Measurements from ENCODE around the gene PLEKHH1. TPM values are rescaled to one million over a fixed set of nuclear protein-coding genes. Genes with fewer than 3 reads are reported as not detected.
A peak's percentile ranks its signal among the peaks of the same experiment; 100 is the strongest.

Gene PLEKHH1
- total and polyA plus RNA-seq, 9 of the 15 experiments (the other 6 are each of a cell fraction or from before 2014, with no cell fraction given), result 0.76 to 5.9 (median 2.9) TPM

GRCh38 chr14:67526676-67527459 lies 6.2 kb upstream of the PLEKHH1 start:
- Histone ChIP-seq H3K9me3 (replicated peaks; ENCODE audit: control insufficient read depth, insufficient read depth, low read depth, low read length) (no peaks in the 10 kb centered on the region), H3K4me1 (replicated peaks in 1 of 2; ENCODE audit: control insufficient read depth in 2 of 2, insufficient read depth in 2 of 2, low read length in 2 of 2) (no peaks in the 10 kb centered on the region; a peak in 1 of 5 replicates), H3K9me1 (ENCODE audit: control insufficient read depth, insufficient read depth, low read length) (no peaks in the 10 kb centered on the region), H3K27me3 (ENCODE audit: control insufficient read depth in 2 of 2, insufficient read depth in 2 of 2, low read length in 2 of 2) (peaks cover 6 to 21% of the 10 kb centered on the region in 2 experiments; a peak in 3 of 5 replicates), H3K79me2 (ENCODE audit: control insufficient read depth, insufficient read depth, low read length) (no peaks in the 10 kb centered on the region), H3K4me3 (no peak overlapping the region), H3K9ac (ENCODE audit: insufficient read depth in 1 of 2, low read depth in 2 of 2, low read length in 2 of 2) (no peak overlapping the region), H2AFZ (ENCODE audit: low read depth, low read length) (peak overlapping the region; percentile 64), H4K20me1 (replicated peaks; ENCODE audit: control insufficient read depth, insufficient read depth, low read length) (no peaks in the 10 kb centered on the region), H3K4me2 (ENCODE audit: insufficient read depth, low read length) (peak overlapping the region; percentile 46; the same call in 1 of the 2 replicates), H3K36me3 (ENCODE audit: control insufficient read depth, insufficient read depth, low read length) (no peaks in the 10 kb centered on the region), H3K27ac (ENCODE audit: extremely low read depth, low read depth, low read length) (no peak overlapping the region)
- ChIA-PET POLR2A (interaction anchor here (0.6 to 1.0 kb wide), 4 partner anchors 13 to 73 kb away, joined by 3 read pairs; partner anchors contain the start of gene PIGH), CTCF (ENCODE audit: low intra/inter-chr PET ratio) (interaction anchor here (0.6 to 1.5 kb wide), 3 partner anchors 44 to 1060 kb away, joined by 3 to 5 read pairs (median 3); no protein-coding TSS in a partner anchor)
- in situ Hi-C loops (cut with MboI), result loop anchor here (5.0 kb wide), 1 partner anchor 40 kb away; no protein-coding TSS in a partner anchor
- DNase-seq (ENCODE audit: extremely low read depth in 1 of 4, low spot score in 3 of 4) (peak; percentile 49 to 68 (median 54)), FAIRE-seq (peak; percentile 88), ATAC-seq (peak; percentile 94)
- BruUV-seq (replicated peaks), result no TSS peak
- intact Hi-C loops (cut with micrococcal nuclease), result loop anchor here (1.0 kb wide), 3 partner anchors 29 to 177 kb away; no protein-coding TSS in a partner anchor
- 33% methylated on average over 5 of the region's 8 CpGs for WGBS (ENCODE audit: insufficient coverage, low coverage, missing lambda C conversion rate)
- TF ChIP-seq YY1 (IDR thresholded peaks at IDR 0.05; ENCODE audit: borderline replicate concordance in 1 of 3, control insufficient read depth in 1 of 3, extremely low read depth in 1 of 3, insufficient read depth in 3 of 3, insufficient read length in 1 of 3, insufficient replicate concordance in 2 of 3, low read depth in 1 of 3, low read length in 2 of 3) (peak in 1 of 3 experiments; percentile 19), PBX2 (CRISPR knock-in tag; IDR thresholded peaks at IDR 0.05; ENCODE audit: low read depth) (no peak), PBX2 (tag; conservative IDR thresholded peaks at IDR 0.05; ENCODE audit: low read depth) (no peak), DEAF1 (CRISPR knock-in tag; IDR thresholded peaks at IDR 0.05) (peak; percentile 69; the same call in 1 of the 2 replicates), FOXK2 (conservative IDR thresholded peaks at IDR 0.05 in 1 of 2, IDR thresholded peaks at IDR 0.05 in 1 of 2; ENCODE audit: low read depth in 2 of 2) (peak in 1 of 2 experiments; percentile 30; a peak in 2 of 4 replicates), PRDM10 (IDR thresholded peaks at IDR 0.05; ENCODE audit: partially characterized antibody) (peak; percentile 43), RFX7 (CRISPR knock-in tag; IDR thresholded peaks at IDR 0.05) (no peak)

All from K562 (cell line).